K562 (cell line): ENCODE results near the gene TP53I13. TPM values are rescaled to one million over a fixed set of nuclear protein-coding genes. Genes with fewer than 3 reads are reported as not detected.

Experiments
- ATAC-seq: fragments of 200-7000 bp; cut with Tn5 transposase; 3 replicates; pipeline ENCODE4 v1.9.1; 2020; ENCODE audit warnings: moderate library complexity
- BruUV-seq: library from RNA; stranded (reverse); fragments of 400-500 nt; replicated peaks from 2 replicates; lab custom pipeline; 2021; lab: Mats Ljungman, UMichigan
- CTCF ChIA-PET: fragments of 300-600 bp; formaldehyde crosslinking; extraction: SDS; loops from one replicate; lab custom pipeline; 2021; ENCODE audit warnings: low intra/inter-chr PET ratio; lab: Yijun Ruan, JAX
- POLR2A ChIA-PET: fragments of 300-600, 350-650 bp; sonication (Branson Sonifier 250); formaldehyde crosslinking; extraction: SDS; loops from one replicate; lab custom pipeline; 2021; ENCODE audit warnings: antibody characterized with exemption, inconsistent platforms; lab: Yijun Ruan, JAX
- DNase-seq, 4 experiments: peaks; one replicate each; pipeline versions ENCODE4 v3.0.0 to v3.0.0-alpha.2; 2011 to 2018; ENCODE audit warnings: low spot score in 3 of 4, mixed read lengths in 3 of 4; ENCODE audit errors: extremely low read depth in 1 of 4
- FAIRE-seq: peaks from 2 replicates; lab custom pipeline; 2011; peaks lifted over from hg19 to GRCh38; lab: Jason Lieb, UNC
- H2AFZ ChIP-seq: 2 replicates; pipeline ENCODE4 v1.6.0; 2011; ENCODE audit warnings: low read depth, low read length, control low read depth, inconsistent platforms
- H3K27ac ChIP-seq: fragments of 200-600 bp; 3 replicates; pipeline ENCODE4 v1.8.0; 2011; ENCODE audit warnings: low read depth, mild to moderate bottlenecking, control low read depth, inconsistent platforms, low read length, moderate library complexity, mixed read lengths; ENCODE audit errors: extremely low read depth
- H3K27me3 ChIP-seq, 2 experiments: fragments of 300-600 bp in 1 of 2; 2 replicates in 1 of 2; 3 replicates in 1 of 2; pipeline versions ENCODE4 v1.6.0 to v1.8.0; 2011; ENCODE audit warnings: inconsistent platforms in 2 of 2, low read length in 2 of 2, mild to moderate bottlenecking in 1 of 2, mixed read lengths in 1 of 2, moderate library complexity in 1 of 2; ENCODE audit not compliant: control insufficient read depth in 2 of 2, insufficient read depth in 2 of 2
- H3K36me3 ChIP-seq: fragments of 300-600 bp; 3 replicates; pipeline ENCODE4 v1.8.0; 2011; ENCODE audit warnings: mild to moderate bottlenecking, low read length, inconsistent platforms; ENCODE audit not compliant: control insufficient read depth, insufficient read depth
- H3K4me1 ChIP-seq, 2 experiments: fragments of 200-600 bp in 1 of 2; replicated peaks in 1 of 2; 2 replicates in 1 of 2; 3 replicates in 1 of 2; pipeline versions ENCODE4 v1.5.1 to v1.8.0; 2011; ENCODE audit warnings: inconsistent platforms in 2 of 2, low read length in 2 of 2, mild to moderate bottlenecking in 1 of 2, mixed read lengths in 1 of 2, moderate library complexity in 1 of 2; ENCODE audit not compliant: control insufficient read depth in 2 of 2, insufficient read depth in 2 of 2
- H3K4me2 ChIP-seq: 2 replicates; pipeline ENCODE4 v1.6.1; 2011; ENCODE audit warnings: low read length, control low read depth, inconsistent platforms, mixed read lengths; ENCODE audit not compliant: insufficient read depth
- H3K4me3 ChIP-seq: fragments of 200-600 bp; sonication (generic), shearing (Covaris generic); 2 replicates; pipeline ENCODE4 v1.5.1; 2016; ENCODE audit warnings: control low read depth, inconsistent platforms
- H3K79me2 ChIP-seq: fragments of 200-600 bp; 3 replicates; pipeline ENCODE4 v1.8.0; 2011; ENCODE audit warnings: low read length, inconsistent platforms; ENCODE audit not compliant: control insufficient read depth, insufficient read depth
- H3K9ac ChIP-seq, 2 experiments: 2 replicates each; pipeline versions ENCODE4 v1.6.0 to v1.6.1; 2011; ENCODE audit warnings: low read depth in 2 of 2, low read length in 2 of 2, control low read depth in 1 of 2, inconsistent platforms in 1 of 2, mild to moderate bottlenecking in 1 of 2, mixed read lengths in 1 of 2; ENCODE audit not compliant: insufficient read depth in 1 of 2
- H3K9me1 ChIP-seq: one replicate; pipeline ENCODE4 v1.6.0; 2011; ENCODE audit warnings: inconsistent platforms, mild to moderate bottlenecking, low read length, moderate library complexity; ENCODE audit not compliant: control insufficient read depth, insufficient read depth
- H3K9me3 ChIP-seq: replicated peaks from 2 replicates; pipeline ENCODE4 v1.5.1; 2011; ENCODE audit warnings: low read depth, low read length, inconsistent platforms; ENCODE audit not compliant: control insufficient read depth, insufficient read depth
- H4K20me1 ChIP-seq: replicated peaks from 2 replicates; pipeline ENCODE4 v1.6.1; 2011; ENCODE audit warnings: low read length, inconsistent platforms, mixed read lengths; ENCODE audit not compliant: control insufficient read depth, insufficient read depth
- CHD1 ChIP-seq: fragments of 200-600 bp; sonication (generic); IDR thresholded peaks from one replicate; pipeline ENCODE4 v1.6.1; 2012; ENCODE audit warnings: mild to moderate bottlenecking, moderate library complexity, low read length, inconsistent platforms
- ELF2 ChIP-seq: fragments of 250-450 bp; sonication (Bioruptor Pico); IDR thresholded peaks from 2 replicates; pipeline ENCODE4 v1.5.0; 2021; ENCODE audit warnings: mild to moderate bottlenecking
- IFI16 ChIP-seq: fragments of 250-450 bp; sonication (Bioruptor Pico); IDR thresholded peaks from 2 replicates; pipeline ENCODE4 v2.1.2; 2022; ENCODE audit warnings: mild to moderate bottlenecking, inconsistent platforms
- PPARD ChIP-seq: fragments of 250-450 bp; sonication (Bioruptor Pico); IDR thresholded peaks from 2 replicates; pipeline ENCODE4 v1.8.0; 2022; ENCODE audit warnings: inconsistent platforms, mild to moderate bottlenecking, moderate library complexity
- SPI1 ChIP-seq: IDR thresholded peaks from 2 replicates; pipeline ENCODE4 v1.6.1; 2011; ENCODE audit warnings: low read depth, low read length, control low read depth, borderline replicate concordance
- TAF1 ChIP-seq: IDR thresholded peaks from 2 replicates; pipeline ENCODE4 v1.6.1; 2011; ENCODE audit warnings: mild to moderate bottlenecking, low read length, moderate library complexity; ENCODE audit not compliant: insufficient read depth, control insufficient read depth, severe bottlenecking; ENCODE audit errors: extremely low read depth
- XRCC4 ChIP-seq: IDR thresholded peaks from one replicate; pipeline ENCODE4 v1.6.1; 2011; ENCODE audit not compliant: insufficient read depth, insufficient read length; ENCODE audit errors: extremely low read depth
- ZNF24 ChIP-seq: fragments of 450-650 bp; IDR thresholded peaks from 2 replicates; pipeline ENCODE4 v1.6.1; 2016
- ZNF384 ChIP-seq: IDR thresholded peaks from 2 replicates; pipeline ENCODE4 v1.6.1; 2012; ENCODE audit warnings: low read depth, low read length, improper control_type of control experiment
- ZNF766 ChIP-seq: fragments of 200-800 bp; sonication (Bioruptor generic); conservative IDR thresholded peaks from 2 replicates; pipeline ENCODE4 v1.6.1; 2016; ENCODE audit warnings: missing genetic modification characterization, missing compliant biosample characterization
- WGBS: fragments of 100-300 bp; shearing (Covaris generic); methylation state at CpG from one replicate; pipeline ENCODE4 v1.1.6; 2016; ENCODE audit warnings: low coverage, mixed read lengths; ENCODE audit not compliant: insufficient coverage; ENCODE audit errors: missing lambda C conversion rate; 5-methylcytosine and 5-hydroxymethylcytosine counted together
- in situ Hi-C: fragments of 300-500 bp; cut with MboI; formaldehyde crosslinking; loops from 4 replicates; pipeline ENCODE4 v1.15.0; 2018; ENCODE audit warnings: inconsistent platforms, mixed read lengths
- intact Hi-C: fragments of 100-400 bp; cut with micrococcal nuclease; formaldehyde crosslinking; loops from 2 replicates; pipeline ENCODE4 v1.14.2; 2022
- polyA plus RNA-seq, 8 experiments: library from polyadenylated mRNA; depleted of rRNA in 4 of 8; stranded (reverse) in 5 of 8; unstranded in 3 of 8; fragments of >200 nt; fragmentation: Nextera tagmentation in 2 of 8; fragmentation: Illumina TruSeq in 1 of 8; extraction: Ambion mirVana in 2 of 8; extraction: Trizol in 1 of 8; gene quantifications; 2 replicates each; pipeline versions ENCODE4 v1.2.1 to v1.2.3, GENCODE V29; 2011 to 2014; ENCODE audit warnings: inconsistent platforms in 1 of 8, missing spikeins in 1 of 8
- total RNA-seq, 7 experiments: library from RNA; depleted of rRNA in 6 of 7; stranded (reverse); fragments of >200 nt in 6 of 7; fragmentation: Illumina TruSeq in 2 of 7; extraction: Trizol in 2 of 7; gene quantifications; 2 replicates each; pipeline versions ENCODE4 v1.2.1 to v1.2.3, GENCODE V29; 2011 to 2021; ENCODE audit warnings: low replicate concordance in 1 of 7
- TF ChIP-seq, protein P1 (sequence below): fragments of 250-450 bp; sonication (Bioruptor Pico); IDR thresholded peaks from 2 replicates; pipeline ENCODE4 v1.5.0; 2020; ENCODE audit warnings: mild to moderate bottlenecking
- TF ChIP-seq, protein P2 (sequence below): sonication (generic); formaldehyde crosslinking; IDR thresholded peaks from 2 replicates; pipeline ENCODE4 v1.8.0; 2022; ENCODE audit warnings: mild to moderate bottlenecking, missing genetic modification reagents

TP53I13 gene
- total and polyA plus RNA-seq, 9 of the 15 experiments (the other 6 are each of a cell fraction or from before 2014, with no cell fraction given): 0.08 to 28.3 (median 9.1) TPM

DNA sequence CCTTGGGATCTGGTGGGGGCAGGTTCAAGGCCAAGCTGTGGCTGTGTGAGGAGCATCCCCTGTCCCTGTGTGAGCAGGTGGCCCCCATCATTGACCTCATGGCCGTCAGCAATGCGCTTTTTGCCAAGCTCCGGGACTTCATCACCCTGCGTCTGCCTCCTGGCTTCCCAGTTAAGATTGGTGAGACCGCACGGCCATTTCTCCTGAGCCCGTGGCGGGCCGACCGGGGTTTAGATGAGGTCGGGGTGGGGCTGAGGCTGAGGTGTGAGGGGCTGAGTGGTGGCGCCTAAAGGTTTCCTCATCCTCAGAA, 43.5 kb downstream of the TP53I13 start:
- Histone ChIP-seq H3K9me1 (peaks cover 7% of the 10 kb centered on the region), H4K20me1 (no peaks in the 10 kb centered on the region; the same call in 1 of the 2 replicates), H3K27ac (no peak overlapping the region), H3K36me3 (peaks cover 3% of the 10 kb centered on the region; the same call in 1 of the 3 replicates), H3K9me3 (no peaks in the 10 kb centered on the region), H3K4me3 (no peak overlapping the region), H3K4me2 (no peak overlapping the region), H3K9ac (no peak overlapping the region), H3K27me3 (no peaks in the 10 kb centered on the region), H3K79me2 (no peaks in the 10 kb centered on the region), H3K4me1 (peaks cover 12 to 50% of the 10 kb centered on the region in 2 experiments; a peak in 4 of 5 replicates), H2AFZ (no peak overlapping the region)
- no peak for FAIRE-seq
- intact Hi-C loops (loop anchor here (10.0 kb wide), 1 partner anchor 467 kb away; no protein-coding TSS in a partner anchor), in situ Hi-C loops (no loop called here)
- 85% methylated on average over 7 of the region's 12 CpGs for WGBS
- CTCF ChIA-PET: no interaction called here
- no peak for ATAC-seq
- no TSS peak for BruUV-seq
- TF ChIP-seq XRCC4 (no peak), ZNF384 (no peak), PPARD (no peak), ELF2 (CRISPR knock-in tag) (no peak), IFI16 (CRISPR knock-in tag) (no peak), CHD1 (no peak), SPI1 (no peak), ZNF24 (no peak), ZNF766 (CRISPR knock-in tag) (no peak), TAF1 (no peak)
- TF ChIP-seq, protein P1, sequence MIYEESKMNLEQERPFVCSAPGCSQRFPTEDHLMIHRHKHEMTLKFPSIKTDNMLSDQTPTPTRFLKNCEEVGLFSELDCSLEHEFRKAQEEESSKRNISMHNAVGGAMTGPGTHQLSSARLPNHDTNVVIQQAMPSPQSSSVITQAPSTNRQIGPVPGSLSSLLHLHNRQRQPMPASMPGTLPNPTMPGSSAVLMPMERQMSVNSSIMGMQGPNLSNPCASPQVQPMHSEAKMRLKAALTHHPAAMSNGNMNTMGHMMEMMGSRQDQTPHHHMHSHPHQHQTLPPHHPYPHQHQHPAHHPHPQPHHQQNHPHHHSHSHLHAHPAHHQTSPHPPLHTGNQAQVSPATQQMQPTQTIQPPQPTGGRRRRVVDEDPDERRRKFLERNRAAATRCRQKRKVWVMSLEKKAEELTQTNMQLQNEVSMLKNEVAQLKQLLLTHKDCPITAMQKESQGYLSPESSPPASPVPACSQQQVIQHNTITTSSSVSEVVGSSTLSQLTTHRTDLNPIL (CRISPR knock-in tag): no peak
- TF ChIP-seq, protein P2, sequence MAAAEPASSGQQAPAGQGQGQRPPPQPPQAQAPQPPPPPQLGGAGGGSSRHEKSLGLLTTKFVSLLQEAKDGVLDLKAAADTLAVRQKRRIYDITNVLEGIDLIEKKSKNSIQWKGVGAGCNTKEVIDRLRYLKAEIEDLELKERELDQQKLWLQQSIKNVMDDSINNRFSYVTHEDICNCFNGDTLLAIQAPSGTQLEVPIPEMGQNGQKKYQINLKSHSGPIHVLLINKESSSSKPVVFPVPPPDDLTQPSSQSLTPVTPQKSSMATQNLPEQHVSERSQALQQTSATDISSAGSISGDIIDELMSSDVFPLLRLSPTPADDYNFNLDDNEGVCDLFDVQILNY (CRISPR knock-in tag): no peak
- POLR2A ChIA-PET: interaction anchor here (1.2 kb wide), 1 partner anchor 16 kb away, joined by 3 read pairs; no protein-coding TSS in a partner anchor
- DNase-seq: no peak
